ENCODE data around the gene FEM1B. TPM values are rescaled to one million over a fixed set of nuclear protein-coding genes. Genes with fewer than 3 reads are reported as not detected.

Gene FEM1B
- total RNA-seq, 1 experiment from 2014 or later, result 41.0 TPM

DNA sequence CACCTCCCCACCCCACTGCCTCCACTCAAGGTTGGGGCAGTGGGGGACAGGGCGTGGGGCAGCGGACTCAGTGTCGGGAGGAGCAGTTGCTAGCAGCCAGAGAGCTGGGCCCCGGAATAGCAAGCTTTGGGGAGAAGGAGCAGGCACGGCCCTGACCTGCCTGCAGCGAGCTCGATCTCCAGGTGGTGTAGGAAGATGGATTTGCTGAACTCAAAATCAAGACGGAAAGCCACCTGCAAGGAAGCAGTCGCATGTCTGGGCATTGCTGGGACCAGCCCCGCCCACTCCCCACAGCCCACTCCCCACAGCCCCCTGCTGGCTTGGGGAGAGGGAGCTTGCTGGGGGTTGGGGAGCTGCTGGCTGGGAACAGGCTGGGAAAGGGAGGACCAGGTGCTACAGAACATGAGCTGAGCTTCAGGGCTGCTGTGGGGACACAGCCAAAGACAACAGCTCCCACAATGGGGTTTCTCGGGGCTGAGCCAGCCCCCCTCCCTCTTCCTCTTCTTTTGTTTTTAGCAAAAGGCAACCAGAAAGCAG lies 38.0 kb downstream of the FEM1B start:
- CTCF ChIA-PET, result interaction anchor here (0.9 to 2.1 kb wide), 5 partner anchors 9 to 223 kb away, joined by 3 to 23 read pairs (median 5); no protein-coding TSS in a partner anchor
- POLR2A ChIA-PET, result no interaction called here
- peaks cover 2% of the 10 kb centered on the region for H3K4me1 Mint-ChIP-seq (ENCODE audit: low read depth, unreplicated experiment)
- intact Hi-C loops (cut with micrococcal nuclease; ENCODE audit: unreplicated experiment), result no loop called here
- Histone ChIP-seq H3K4me1 (no peaks in the 10 kb centered on the region), H3K9me3 (no peaks in the 10 kb centered on the region), H3K4me3 (ENCODE audit: low read depth, low read length) (no peak overlapping the region), H3K36me3 (ENCODE audit: control insufficient read depth, insufficient read depth, low read length) (no peaks in the 10 kb centered on the region), H3K27me3 (replicated peaks; ENCODE audit: control insufficient read depth, insufficient read depth, low read length) (no peaks in the 10 kb centered on the region)
- H3K9me3 Mint-ChIP-seq (ENCODE audit: unreplicated experiment), result no peaks in the 10 kb centered on the region
- no peaks in the 10 kb centered on the region for H3K36me3 Mint-ChIP-seq (ENCODE audit: insufficient read depth, unreplicated experiment)
- no TSS peak for BruUV-seq (replicated peaks)
- H3K27me3 Mint-ChIP-seq (ENCODE audit: insufficient read depth, unreplicated experiment), result no peaks in the 10 kb centered on the region
- no peak overlapping the region for H3K4me3 Mint-ChIP-seq (ENCODE audit: unreplicated experiment)
- TF ChIP-seq, protein P1, sequence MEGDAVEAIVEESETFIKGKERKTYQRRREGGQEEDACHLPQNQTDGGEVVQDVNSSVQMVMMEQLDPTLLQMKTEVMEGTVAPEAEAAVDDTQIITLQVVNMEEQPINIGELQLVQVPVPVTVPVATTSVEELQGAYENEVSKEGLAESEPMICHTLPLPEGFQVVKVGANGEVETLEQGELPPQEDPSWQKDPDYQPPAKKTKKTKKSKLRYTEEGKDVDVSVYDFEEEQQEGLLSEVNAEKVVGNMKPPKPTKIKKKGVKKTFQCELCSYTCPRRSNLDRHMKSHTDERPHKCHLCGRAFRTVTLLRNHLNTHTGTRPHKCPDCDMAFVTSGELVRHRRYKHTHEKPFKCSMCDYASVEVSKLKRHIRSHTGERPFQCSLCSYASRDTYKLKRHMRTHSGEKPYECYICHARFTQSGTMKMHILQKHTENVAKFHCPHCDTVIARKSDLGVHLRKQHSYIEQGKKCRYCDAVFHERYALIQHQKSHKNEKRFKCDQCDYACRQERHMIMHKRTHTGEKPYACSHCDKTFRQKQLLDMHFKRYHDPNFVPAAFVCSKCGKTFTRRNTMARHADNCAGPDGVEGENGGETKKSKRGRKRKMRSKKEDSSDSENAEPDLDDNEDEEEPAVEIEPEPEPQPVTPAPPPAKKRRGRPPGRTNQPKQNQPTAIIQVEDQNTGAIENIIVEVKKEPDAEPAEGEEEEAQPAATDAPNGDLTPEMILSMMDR (IDR thresholded peaks at IDR 0.05; ENCODE audit: insufficient read depth in 1 of 2, low read depth in 1 of 2, low read length in 1 of 2, severe bottlenecking in 1 of 2, unreplicated experiment in 1 of 2), result peak in 1 of 2 experiments; percentile 8
- H3K27ac Mint-ChIP-seq (ENCODE audit: unreplicated experiment), result no peak overlapping the region
- peak; percentile 22 to 30 for DNase-seq

- Mint-ChIP-seq H3K27ac (ENCODE audit: unreplicated experiment) (no peak overlapping the region), H3K27me3 (ENCODE audit: insufficient read depth, unreplicated experiment) (no peaks in the 10 kb centered on the region), H3K9me3 (ENCODE audit: unreplicated experiment) (no peaks in the 10 kb centered on the region), H3K4me1 (ENCODE audit: low read depth, unreplicated experiment) (no peaks in the 10 kb centered on the region), H3K36me3 (ENCODE audit: insufficient read depth, unreplicated experiment) (no peaks in the 10 kb centered on the region), H3K4me3 (ENCODE audit: unreplicated experiment) (no peak overlapping the region)
- TF ChIP-seq, protein P1 (IDR thresholded peaks at IDR 0.05; ENCODE audit: insufficient read depth in 1 of 2, low read depth in 1 of 2, low read length in 1 of 2, severe bottlenecking in 1 of 2, unreplicated experiment in 1 of 2), result peak; percentile 39 to 49
- BruUV-seq (replicated peaks), result no TSS peak
- Histone ChIP-seq H3K36me3 (ENCODE audit: control insufficient read depth, insufficient read depth, low read length) (no peaks in the 10 kb centered on the region), H3K9me3 (no peaks in the 10 kb centered on the region), H3K4me1 (no peaks in the 10 kb centered on the region), H3K27me3 (replicated peaks; ENCODE audit: control insufficient read depth, insufficient read depth, low read length) (no peaks in the 10 kb centered on the region), H3K4me3 (ENCODE audit: low read depth, low read length) (no peak overlapping the region)
- intact Hi-C loops (cut with micrococcal nuclease; ENCODE audit: unreplicated experiment), result no loop called here
- POLR2A ChIA-PET, result no interaction called here
- CTCF ChIA-PET, result interaction anchor here (0.9 to 2.1 kb wide), 5 partner anchors 10 to 222 kb away, joined by 3 to 23 read pairs (median 5); no protein-coding TSS in a partner anchor
- peak; percentile 47 to 50 for DNase-seq
Observed at GRCh38 chr15:68316061-68316804, 38.7 kb downstream of the FEM1B start.

DNA sequence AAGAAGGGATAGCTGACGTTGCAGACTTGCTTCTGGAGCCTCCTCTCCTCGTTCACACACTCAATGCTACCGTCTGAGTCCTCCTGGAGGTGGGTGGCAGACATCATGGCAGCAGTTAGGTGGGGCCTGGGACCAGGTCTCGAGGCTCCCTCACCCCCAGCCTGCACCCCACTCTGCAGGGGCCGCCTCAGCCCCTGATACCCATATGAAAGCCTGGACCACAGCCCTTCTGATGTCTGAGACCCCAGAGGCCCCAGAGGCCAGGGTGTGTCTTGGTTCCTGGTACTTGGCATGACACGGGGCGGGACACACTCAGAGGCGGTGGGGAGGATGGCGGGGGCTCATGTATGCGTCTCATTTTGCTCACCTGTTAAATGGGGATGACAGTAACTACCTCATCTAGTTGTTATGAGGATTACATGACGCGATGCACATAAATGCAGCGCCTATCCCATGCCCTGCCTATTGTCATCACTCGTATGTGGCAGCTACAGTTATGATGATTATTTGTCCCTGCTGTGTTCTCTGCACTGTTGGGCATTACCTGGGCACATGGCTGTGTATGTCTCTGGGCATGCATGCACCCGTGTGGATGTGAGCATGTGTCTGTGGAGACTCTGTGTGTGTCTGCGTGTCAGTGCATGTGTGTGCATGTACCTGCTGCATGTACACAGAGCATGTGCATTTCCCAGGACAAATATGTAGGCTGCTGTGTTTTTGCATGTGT lies 39.9 kb downstream of the FEM1B start:
- Mint-ChIP-seq H3K4me3 (ENCODE audit: unreplicated experiment) (no peak overlapping the region), H3K36me3 (ENCODE audit: insufficient read depth, unreplicated experiment) (no peaks in the 10 kb centered on the region), H3K27me3 (ENCODE audit: insufficient read depth, unreplicated experiment) (peaks cover 7% of the 10 kb centered on the region), H3K27ac (ENCODE audit: unreplicated experiment) (no peak overlapping the region), H3K4me1 (ENCODE audit: low read depth, unreplicated experiment) (no peaks in the 10 kb centered on the region), H3K9me3 (ENCODE audit: unreplicated experiment) (no peaks in the 10 kb centered on the region)
- CTCF ChIA-PET, result no interaction called here
- Histone ChIP-seq H3K27me3 (replicated peaks; ENCODE audit: control insufficient read depth, insufficient read depth, low read length) (no peaks in the 10 kb centered on the region), H3K4me1 (no peaks in the 10 kb centered on the region), H3K4me3 (ENCODE audit: low read depth, low read length) (no peak overlapping the region), H3K9me3 (no peaks in the 10 kb centered on the region), H3K36me3 (ENCODE audit: control insufficient read depth, insufficient read depth, low read length) (no peaks in the 10 kb centered on the region)
- BruUV-seq (replicated peaks), result no TSS peak
- peak in 1 of 2 experiments; percentile 21 for DNase-seq
- TF ChIP-seq, protein P1 (IDR thresholded peaks at IDR 0.05; ENCODE audit: insufficient read depth in 1 of 2, low read depth in 1 of 2, low read length in 1 of 2, severe bottlenecking in 1 of 2, unreplicated experiment in 1 of 2), result no peak
- POLR2A ChIA-PET, result no interaction called here
- intact Hi-C loops (cut with micrococcal nuclease; ENCODE audit: unreplicated experiment), result no loop called here

All from Caco-2 (cell line).